Activated CD8-positive, alpha-beta memory T cell treated with anti-CD3 and anti-CD28 coated beads, Interleukin-2, amount 50 U/mL, for 24 hours (primary cell): ENCODE measurements around the gene ZNF407.

Experiments
- DNase-seq: peaks from one replicate; pipeline ENCODE4 v3.0.0-alpha.2; 2020; ENCODE audit errors: extremely low read depth

ZNF407 gene

GRCh38 chr18:75009878-75010277, 412.2 kb downstream of the ZNF407 start:
- no peak for DNase-seq

DNA sequence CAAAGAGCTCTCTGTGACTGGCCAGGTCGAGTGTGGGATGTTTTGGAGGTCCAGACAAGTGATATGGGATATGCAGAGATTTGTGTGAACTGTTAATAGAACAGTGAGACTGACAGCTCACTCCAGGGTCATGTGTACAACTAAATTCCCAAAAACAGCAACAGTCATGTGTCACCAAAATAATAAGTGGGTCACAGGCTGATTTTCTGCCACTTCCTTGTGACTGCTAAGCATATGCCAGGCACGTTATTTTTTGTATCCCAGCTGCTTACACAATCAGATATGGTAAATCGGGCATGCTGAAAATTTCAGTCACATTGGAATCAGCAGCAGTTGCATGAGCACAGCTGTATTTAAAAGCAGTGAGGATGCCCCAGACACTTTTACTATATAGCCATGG, 412.6 kb downstream of the ZNF407 start:
- no peak for DNase-seq

DNA sequence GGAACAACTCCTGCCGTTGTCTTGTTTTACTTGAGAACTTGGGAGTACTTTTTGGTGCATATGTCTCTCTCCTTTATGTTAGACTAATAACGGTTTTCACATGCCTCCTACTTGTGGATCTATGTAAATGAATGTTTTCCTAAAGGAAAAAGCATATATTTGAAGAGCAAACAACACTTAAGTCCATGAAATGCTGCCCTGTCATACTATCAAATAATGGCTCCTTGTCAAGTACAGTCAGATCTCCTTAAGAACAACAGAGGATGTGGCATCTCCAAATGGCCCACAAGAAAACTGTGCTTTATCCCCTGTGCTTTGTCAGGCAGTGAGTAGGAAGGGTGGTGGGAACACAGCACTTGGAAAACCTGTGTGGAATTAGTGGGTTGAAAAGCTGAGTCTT, 413.0 kb downstream of the ZNF407 start:
- DNase-seq: no peak

- DNase-seq: no peak
Observed at GRCh38 chr18:75016025-75016717, 418.5 kb downstream of the ZNF407 start.

DNA sequence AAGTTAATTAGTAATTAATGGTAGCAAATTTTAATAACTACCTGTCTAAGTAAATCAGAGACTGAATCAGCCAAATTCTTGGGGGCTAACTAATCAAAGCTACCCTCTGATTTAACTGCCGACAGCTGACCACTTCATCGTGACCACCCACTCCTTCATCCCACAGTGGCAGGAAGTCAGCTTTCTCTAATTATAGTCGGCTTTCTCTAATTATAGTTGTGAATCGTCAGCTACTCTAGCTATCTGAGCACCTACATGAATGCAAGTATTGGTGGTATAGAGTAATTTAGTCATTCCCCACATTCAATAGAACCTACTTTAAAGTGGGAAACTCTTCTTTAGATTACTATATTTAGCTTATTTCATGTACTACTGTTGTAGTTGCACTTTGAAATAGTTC, 425.8 kb downstream of the ZNF407 start:
- DNase-seq: no peak

GRCh38 chr18:75024871-75025270, 427.2 kb downstream of the ZNF407 start:
- DNase-seq: no peak

DNA sequence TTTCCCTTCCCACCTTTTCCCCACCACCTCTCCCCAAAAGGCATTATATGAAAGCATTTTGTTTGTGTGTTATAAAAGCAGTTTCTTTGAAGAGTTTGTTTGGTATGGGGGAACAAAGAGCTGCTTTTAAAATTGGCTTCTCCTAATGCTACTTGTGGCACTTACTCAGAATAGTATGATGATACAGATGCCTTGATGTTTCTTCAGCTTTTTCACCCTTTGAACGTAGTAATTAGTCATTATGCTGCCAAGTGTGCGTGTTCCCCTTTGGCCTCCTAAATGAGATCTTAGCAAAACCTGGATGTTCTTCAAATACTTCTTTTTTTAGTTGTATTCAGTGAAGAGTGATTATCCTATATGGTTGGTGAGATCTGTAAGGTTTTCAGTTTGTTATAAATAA, 427.9 kb downstream of the ZNF407 start:
- DNase-seq: no peak

GRCh38 chr18:75029481-75029880, 431.8 kb downstream of the ZNF407 start:
- DNase-seq: no peak

DNA sequence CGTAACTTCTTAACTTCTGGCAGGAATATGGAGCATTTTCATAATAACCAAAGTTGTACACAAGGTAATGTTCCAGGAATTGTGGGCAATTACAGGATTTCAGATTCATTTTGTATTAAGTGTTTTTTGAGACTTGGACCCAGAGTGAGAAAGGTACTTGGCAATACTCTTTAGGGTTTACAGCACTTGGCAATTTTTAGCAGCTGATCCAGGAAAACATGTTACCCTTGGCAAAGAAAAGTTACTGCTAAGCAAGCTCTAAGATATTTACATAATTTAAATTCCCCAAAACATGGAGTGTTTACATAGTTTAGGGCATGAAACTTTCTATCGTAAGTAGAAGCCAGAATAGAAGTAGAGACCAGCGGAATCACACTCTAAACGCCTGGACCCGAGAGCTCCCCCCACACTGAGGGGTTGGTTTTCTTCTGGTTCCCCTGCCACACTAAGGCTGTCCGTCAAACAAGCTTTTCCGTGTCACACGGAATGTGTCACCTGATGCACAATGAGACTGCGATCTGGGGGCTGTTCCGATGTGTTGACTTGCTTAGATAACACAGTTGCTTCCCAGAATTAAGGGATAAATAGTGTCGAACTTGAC, 434.1 kb downstream of the ZNF407 start:
- DNase-seq: no peak

GRCh38 chr18:75033516-75033915, 435.8 kb downstream of the ZNF407 start:
- no peak for DNase-seq

- no peak for DNase-seq
Observed at GRCh38 chr18:75034937-75035336, 437.3 kb downstream of the ZNF407 start.

DNA sequence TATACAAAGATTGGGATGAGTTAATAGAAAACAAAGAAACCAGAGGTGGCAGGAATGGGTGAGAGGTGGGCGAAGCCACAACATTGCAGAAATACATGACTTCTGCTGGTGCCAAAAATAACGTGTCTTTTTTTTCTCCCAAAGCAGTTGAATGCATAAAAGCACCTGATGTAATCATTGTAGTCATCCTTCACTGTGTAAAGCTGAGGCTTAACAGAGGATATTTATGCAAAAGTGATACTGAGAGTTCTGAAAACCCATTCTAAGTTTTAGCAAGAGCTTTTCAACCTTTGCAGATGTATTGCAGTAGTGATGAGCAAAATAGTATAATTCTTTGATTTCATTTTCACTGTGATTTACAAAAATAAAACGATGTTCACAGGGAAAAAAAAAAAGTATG, 438.3 kb downstream of the ZNF407 start:
- no peak for DNase-seq

- DNase-seq: no peak
Observed at GRCh38 chr18:75036917-75037688, 439.4 kb downstream of the ZNF407 start.

GRCh38 chr18:75037689-75037955, 440.0 kb downstream of the ZNF407 start:
- no peak for DNase-seq

GRCh38 chr18:75041586-75041985, 443.9 kb downstream of the ZNF407 start:
- DNase-seq: no peak

DNA sequence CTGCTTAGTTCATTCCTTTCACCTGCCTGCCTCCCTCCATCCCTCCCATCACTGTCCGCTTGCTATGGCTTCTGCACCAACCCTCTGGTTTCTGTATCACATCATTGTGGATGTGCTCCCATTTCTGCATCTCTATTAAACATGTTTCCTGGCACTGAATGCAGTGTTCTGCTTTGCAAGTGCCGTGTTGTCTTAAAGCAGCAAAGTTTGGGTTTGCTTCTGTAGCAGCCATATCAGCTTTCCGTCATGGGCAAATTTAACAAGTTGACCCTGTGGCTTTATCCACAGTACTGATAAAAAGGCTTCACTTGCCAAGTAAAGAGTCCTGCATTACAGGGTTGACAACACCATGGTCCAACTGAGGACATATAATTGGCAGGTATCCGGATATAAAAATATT, 445.8 kb downstream of the ZNF407 start:
- no peak for DNase-seq

- DNase-seq: no peak
Observed at GRCh38 chr18:75044296-75044695, 446.6 kb downstream of the ZNF407 start.

GRCh38 chr18:75044791-75045190, 447.1 kb downstream of the ZNF407 start:
- no peak for DNase-seq

DNA sequence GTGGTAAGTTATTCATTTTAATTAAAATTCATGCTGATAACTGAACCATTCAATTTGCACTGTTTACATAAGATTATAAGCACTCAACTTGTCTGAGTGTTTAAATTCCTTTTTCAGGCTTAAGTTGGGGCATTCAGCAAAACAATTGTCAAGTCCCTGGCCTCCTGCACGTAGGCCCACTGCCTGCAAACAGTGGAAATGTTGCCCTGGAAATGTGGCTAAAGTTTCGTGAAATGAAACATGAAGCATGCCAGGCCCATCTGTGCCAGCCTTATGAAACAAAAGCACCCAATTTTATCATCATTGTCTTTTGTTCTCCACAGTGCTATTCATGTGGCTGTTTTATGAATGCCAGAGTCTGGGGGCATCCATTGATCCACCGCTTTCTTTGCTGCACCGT, 447.6 kb downstream of the ZNF407 start:
- DNase-seq: no peak

DNA sequence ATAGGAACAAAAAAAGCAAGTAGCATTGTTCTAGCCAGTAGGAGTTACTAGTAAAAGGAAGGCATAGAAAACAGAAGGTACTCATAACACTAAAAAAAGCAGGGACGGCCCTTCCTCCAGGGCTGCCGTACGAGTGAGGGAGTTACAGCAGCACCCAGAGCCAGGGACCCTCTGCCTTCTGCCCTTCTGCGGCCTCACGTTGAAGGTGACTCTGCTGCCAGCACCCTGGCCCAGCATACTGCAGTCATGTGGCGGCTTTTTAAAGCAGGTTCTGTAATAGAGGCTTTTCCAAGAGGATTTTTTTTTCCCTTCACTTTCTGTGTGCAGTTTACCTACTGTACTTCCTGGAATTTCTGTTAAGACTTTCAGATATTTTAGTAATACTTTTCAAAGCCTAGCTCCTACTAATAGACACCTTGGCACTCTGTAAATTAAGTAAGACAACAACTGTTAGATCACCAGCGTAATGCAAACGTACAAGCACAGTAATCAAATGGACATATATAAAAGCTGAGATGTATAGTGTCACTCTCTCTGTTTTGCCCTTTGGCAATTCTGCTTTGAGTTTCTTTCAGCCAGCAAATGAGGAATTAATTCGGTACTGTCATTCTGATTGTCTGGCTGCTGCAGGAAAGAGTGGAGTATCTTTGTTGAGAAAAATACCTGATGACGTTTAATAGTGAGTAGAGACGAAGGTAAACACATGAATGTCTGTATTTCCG, 449.7 kb downstream of the ZNF407 start:
- no peak for DNase-seq

- DNase-seq: no peak
Observed at GRCh38 chr18:75048776-75049454, 451.2 kb downstream of the ZNF407 start.

GRCh38 chr18:75049455-75049789, 451.8 kb downstream of the ZNF407 start:
- no peak for DNase-seq
